Medulla oblongata (tissue), 1 donor: Measurements from ENCODE around the gene TET3.
"Not testable (repeated sequence)": the region's sequence is repeated elsewhere in the genome, so short reads cannot be mapped to it uniquely, and the experiment has no call there.

ENCODE experiments used
- DNase-seq: peaks from one replicate; pipeline ENCODE4 v3.0.0-alpha.2; 2015; ENCODE audit errors: extremely low spot score

TET3 gene

DNA sequence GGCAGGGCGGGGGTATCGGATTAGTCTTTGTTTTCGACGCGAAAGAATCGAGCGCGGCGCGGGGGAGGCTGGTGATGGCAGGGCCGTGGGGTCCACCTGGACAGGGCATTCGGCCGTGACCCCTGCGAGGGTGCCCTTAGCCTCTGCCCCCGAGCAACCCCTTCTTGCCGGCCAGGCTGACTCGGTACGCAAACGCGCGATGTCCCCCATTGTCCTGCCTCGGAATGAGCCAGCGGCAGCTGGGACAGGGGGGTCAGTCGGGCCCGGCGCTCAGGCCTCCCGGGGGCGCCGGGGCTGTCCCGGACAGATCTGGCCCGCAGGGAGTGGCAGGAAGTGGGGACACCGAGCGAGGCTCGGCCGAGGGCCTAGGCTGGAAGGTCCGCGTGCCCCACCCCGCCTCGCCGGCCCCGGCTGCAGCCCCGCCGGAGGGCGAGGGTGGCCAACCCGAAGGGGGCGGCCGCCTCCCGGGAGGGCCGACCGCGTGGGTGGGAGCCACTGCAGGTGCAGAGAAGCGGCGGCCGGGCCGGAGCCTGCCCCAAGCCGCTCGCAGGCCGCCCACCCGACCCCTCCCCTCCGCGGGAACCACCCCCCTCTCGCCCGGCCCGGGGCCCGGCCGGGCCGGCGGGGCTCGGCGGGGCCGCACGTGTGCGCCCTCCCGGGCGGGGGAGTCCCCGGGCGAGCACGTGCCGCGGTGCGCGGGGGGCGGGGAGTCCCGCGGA is at the start of gene TET3:
Gene TET3 (plus strand): TSS at position 708 of the 719 bp plus-strand sequence. CDS start 1,494 bp downstream, outside the sequence.
- peak; percentile 13 for DNase-seq

GRCh38 chr2:73935641-73936040 is 49.1 kb upstream of the TET3 start:
- no peak for DNase-seq

- no peak for DNase-seq
These were observed 47.4 kb upstream of the TET3 start for GRCh38 chr2:73937103-73937885.

- DNase-seq = no peak
These were observed 46.8 kb upstream of the TET3 start for GRCh38 chr2:73937899-73938298.

DNA sequence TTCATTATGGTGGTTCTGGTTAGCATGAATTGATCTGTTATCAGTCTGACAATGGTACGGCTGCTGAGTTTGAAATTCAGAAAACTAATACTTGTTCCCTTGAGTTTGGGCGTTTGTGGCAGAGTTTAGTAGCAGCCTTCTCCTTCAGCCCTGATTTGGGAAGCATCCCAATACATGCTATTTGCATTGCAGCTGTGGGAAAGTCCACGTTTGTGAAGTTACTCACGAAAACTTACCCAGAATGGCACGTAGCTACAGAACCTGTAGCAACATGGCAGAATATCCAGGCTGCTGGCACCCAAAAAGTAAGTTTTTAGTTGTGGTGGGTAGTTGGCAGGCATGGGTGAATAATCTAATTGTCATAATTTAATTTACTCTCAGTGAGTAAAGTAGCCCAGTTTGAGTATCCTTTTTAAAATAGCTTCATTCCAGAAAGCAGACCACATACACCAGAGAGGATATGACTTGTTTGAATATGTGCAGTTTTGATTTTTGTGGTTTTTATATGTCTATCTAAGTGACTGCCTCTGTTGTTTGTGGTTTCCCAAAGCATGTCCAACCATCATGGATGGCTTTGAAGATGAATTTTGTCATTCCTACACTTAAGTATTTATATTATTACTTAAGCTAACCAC is 45.9 kb upstream of the TET3 start:
- DNase-seq = no peak

- no peak for DNase-seq
These were observed 45.3 kb upstream of the TET3 start for GRCh38 chr2:73939419-73939818.

DNA sequence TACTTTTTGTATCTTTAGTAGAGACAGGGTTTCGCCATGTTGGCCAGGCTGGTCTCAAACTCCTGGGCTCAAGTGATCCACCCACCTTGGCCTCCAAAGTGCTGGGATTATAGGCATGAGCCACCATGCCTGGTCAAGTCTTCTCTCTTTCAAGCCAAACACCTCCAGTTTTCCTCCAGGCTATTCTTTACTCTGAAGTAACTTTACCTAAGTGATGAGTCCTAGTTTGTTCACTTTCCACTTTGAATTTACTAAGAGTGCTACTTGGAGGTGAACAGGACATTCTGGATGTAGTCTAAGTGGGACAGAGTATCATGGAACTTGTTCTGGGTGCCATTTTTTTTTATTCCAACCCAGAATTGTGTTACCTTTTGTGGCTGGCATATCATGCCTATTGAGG is 44.6 kb upstream of the TET3 start:
- not testable (repeated sequence) for DNase-seq

DNA sequence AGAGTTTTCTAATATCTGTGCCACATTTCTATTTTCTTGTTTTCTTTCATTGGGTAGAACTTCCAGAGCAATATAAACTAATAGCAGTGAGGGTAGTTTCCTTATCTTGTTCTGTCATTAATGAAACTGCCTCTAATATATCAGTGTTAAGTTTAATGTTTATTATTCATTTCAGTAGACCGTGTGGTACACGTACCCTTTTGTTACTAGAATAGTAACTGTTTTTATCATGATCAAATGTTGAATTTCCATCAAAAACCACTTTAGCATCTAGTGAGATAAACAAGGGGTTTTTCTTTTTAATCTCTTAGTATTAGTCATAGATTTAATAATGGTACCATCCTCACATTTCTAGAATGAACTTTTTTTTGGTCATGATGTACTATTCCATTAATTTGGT is 42.0 kb upstream of the TET3 start:
- DNase-seq = no peak

DNA sequence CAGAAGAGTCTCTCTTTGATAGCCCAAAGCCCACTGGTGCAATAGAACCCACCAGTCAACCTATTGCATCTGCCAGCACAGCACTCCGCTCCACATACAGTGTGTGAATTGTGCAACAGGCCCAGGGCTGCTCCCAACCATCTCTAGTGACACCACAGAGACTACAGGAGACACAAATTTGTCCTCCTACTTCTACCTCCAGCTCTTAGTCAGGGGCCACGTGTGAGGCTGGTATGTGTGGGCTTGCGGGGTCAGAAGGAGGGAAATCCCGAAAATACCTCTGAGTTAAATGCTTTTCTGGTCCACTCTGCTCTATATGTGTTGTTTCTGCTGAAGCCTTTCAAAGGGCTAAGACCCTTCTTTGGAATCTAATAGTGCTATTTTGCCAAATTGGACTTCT is 40.0 kb upstream of the TET3 start:
- DNase-seq = no peak

DNA sequence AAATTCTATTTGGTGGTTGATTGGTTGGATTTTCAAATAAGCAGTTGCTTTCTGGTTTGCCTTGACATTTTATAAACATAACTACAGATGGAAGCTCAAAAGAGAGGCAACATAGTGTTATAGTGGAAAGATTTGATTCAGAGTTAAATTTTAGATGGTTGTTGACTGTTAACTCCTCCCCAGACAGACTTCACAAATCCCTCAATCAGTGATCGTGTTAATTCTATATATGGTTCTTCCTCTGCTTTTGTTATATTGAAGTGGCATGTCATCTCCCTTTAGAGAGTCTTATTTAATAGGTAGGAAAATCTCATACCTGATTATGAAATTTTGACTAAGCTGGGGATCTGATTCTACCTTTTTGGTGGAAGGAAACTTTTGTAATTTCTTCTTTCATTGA is 38.5 kb upstream of the TET3 start:
- no peak for DNase-seq

DNA sequence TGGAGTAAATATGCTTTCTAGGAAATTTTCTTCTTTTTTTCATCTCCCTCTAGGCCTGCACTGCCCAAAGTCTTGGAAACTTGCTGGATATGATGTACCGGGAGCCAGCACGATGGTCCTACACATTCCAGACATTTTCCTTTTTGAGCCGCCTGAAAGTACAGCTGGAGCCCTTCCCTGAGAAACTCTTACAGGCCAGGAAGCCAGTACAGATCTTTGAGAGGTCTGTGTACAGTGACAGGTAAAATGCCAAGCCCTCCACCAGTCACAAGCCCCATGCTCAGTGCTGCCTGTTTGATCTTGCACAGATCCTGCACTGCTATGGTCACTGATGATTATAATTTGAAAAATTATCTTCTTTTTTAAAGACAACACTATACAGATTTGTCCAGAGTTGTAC is 38.0 kb upstream of the TET3 start:
- DNase-seq = no peak

GRCh38 chr2:73947412-73948018 is 37.2 kb upstream of the TET3 start:
- DNase-seq = no peak

DNA sequence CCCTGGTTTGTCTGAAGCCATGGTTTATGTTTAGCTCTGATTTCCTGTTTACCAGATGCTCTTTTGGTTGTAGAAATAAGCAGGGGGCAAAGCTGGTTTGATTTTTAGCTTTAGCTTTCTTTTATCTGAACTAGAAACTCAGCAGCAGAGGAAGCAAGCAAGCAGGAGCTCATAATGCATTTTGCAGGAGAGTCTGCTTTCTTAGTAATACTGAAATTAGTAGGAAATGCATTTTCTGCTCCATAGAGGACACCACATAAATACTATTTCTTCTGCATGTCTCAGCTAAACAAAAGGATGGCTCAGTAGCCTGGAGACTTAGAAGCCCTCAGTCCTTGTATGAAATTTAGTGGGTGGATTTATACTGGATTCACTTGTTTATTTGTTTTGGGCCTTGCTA is 34.9 kb upstream of the TET3 start:
- DNase-seq = no peak

DNA sequence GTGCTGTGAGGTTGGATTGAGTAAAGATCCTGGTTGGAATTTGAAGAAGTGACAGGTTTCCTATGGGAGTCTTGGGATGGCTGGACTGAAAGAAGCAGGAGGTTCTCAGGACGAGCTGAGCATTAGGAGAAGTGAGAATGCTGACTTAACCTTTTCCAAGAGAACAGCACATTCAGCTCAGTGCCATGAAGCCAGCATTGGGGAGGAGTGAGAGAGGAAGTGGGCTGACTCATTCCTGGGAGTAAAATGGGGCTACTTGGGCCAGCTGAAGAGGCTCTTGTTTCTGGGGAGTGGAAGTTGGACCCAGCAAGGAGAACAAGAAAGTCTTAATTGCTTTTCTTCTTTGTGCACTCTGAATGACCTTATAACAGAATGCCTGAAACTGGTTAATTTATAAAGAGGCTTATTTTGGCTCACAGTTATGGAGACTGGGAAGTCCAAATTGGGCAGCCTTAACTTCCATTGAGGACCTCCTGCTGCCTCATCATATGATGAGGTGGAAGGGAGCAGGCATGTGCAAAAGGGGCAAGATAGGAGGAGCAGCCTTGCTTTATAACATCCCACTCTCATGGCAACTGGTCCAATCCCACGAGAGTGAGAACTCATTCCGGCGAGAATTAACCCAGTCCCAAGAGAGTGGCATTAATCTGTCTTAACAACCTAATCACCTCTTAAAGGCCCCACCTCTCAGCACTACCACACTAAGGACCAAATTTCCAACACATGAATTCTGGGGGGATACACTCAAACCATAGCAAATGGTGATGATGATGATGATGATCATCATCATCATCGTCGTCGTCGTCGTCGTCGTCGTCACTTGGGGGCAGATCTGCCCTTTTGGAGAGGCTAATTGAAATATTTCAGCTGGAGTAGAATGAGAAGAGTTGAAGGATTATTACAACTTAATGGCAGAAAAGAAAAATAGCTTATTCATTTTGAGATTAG is 31.9 kb upstream of the TET3 start:
- DNase-seq = peak; percentile 85

DNA sequence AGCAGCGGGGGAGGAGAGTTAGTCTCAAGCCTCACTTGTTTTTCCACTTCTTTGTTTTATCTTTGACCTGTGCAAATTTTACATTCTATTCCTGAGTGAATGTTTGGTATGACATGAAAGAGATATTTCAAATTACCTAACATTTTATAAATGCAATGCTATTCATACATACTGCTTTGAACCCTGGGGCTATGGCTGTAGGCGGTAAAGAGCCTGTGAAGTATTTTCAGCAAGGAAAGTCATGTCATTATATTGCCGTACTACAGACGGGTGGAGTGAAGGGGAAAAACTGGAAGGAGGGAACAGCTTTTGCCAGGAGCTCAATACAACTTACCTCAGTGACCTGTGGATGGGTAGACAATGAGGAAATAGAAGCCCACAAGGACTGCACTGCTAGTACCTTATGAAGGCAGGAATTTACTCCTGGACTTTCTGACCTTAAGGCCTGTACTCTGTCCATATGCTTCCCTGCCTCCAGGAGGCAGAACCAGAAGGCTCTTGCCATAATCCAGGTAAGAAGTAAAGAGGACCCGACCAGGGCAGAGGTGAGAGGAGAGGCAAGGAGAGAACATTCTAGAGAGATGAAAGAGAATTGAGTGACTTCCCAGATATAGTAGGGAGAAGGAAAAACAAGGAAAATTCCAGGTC is 28.4 kb upstream of the TET3 start:
- no peak for DNase-seq

GRCh38 chr2:73961274-73961673 is 23.4 kb upstream of the TET3 start:
- no peak for DNase-seq

DNA sequence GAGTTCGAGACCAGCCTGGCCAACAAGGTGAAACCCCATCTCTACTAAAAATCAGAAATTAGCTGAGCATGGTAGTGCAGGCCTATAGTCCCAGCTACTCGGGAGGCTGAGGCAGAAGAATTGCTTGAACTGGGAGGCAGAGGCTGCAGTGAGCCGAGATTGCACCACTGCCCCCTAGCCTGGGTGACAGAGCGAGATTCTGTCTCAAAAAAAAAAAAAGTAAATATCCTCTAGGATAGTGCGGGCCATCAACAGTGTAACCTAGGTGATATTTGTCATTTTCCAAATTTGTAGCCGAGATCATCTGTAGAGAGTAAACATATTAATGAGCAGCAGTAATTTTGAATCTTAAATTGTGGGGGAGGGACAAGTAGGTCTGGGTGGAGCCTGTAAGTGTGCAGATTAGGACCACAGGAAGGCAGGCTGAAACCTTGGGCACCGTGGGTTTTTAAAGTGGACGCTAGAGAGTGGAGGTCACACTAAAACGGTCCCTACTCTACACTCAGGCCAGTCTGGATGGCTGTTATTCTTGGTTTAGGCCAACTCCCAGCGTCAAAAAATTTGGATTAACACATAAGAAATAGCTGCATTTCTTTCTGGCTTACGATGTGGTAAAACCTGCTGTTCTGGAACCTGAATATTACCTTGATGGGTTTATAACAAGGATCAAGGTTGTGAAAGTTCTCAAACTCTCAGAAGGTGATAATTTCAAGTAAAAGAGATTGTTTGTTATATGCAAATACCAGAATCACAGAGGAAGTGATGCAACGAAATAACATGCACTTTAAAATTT is 22.7 kb upstream of the TET3 start:
- DNase-seq = no peak

DNA sequence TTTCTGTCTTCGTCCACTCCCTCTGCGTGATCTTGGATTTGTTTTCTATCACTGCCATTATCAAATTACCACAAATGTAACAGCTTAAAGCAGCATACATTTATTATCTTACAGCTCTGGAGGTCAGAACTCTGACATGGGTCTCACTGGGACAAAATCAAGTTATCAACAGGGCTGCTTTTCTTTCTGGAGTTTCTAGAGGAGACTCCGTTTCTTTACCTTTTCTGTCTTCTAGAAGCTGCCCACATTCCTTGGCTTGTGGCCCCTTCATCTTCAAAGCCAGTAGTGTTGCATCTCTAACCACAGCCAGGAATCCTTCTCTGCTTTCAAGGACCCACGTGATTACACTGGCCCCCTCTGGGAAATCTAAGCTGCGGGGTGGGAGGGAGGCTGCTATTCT is 21.9 kb upstream of the TET3 start:
- no peak for DNase-seq

DNA sequence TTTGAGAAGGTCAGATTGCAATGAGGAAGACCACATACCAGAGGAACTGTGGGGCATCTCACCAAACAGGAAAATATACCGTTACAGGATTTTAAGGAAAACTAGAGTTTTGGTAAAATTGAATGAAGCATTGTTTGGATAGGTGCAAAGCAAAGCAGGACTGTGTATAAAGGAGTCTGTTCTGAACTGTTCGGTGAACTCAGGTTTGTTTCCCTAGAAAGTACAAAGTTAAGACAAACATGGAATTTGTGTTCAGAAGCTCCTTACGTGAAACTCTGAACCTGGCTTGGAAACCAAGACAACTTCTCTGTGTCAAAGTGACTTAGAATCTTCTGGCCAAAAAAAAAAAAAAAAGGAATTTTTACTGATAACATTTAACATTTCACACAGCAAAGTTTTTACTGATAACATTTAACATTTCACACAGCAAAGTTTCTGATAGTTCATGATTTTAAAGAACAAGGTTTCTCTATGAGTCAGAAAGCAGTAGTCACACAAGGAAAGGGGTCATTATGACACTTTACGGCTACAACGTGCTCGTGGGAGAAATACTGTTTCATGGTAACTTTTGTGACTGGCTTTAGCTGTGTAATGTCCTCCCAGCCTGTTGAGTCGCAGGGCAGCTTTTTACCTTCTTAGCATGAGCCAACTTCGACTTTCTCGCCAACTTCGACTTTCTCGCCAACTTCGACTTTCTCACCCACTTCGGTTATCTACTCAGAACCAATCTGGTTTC is 21.2 kb upstream of the TET3 start:
- no peak for DNase-seq
